ENCODE data around the gene MICU1.
"Not testable (repeated sequence)": the region's sequence is repeated elsewhere in the genome, so short reads cannot be mapped to it uniquely, and the experiment has no call there.

MICU1 gene

GRCh38 chr10:72337039-72337629, 288.7 kb downstream of the MICU1 start:
- peak; percentile 47 for DNase-seq

GRCh38 chr10:72336259-72337038, 289.4 kb downstream of the MICU1 start:
- no peak for DNase-seq

- DNase-seq = no peak
Observed at GRCh38 chr10:72335394-72336258, 290.3 kb downstream of the MICU1 start.

DNA sequence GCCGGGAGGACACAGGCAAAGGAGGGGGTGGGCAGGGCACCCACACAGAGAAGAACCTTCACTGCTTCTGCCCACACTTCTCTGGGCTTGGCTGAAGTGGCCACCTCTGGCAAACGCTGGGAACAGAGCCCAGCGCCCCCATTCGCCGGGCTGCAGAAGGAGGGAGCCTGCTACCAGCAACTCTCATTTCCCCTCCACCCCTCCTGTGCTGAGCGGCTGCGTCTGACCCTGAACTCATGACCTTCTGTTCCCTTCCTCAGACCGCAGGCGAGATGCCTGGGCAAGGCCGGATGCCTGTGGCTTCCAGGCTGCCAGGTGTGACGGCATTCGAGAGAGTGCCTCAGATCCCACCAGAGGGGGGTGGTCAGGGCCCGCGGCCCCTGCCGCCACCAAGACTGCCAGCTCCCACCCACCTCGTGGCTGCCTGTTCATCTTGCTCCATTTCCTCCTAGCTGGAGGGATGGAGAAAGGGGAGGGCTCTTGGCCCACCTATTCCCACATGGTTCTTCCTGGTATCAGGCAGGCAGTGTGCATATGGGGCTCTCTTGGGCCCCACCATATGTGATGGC, 291.0 kb downstream of the MICU1 start:
- no peak for DNase-seq

DNA sequence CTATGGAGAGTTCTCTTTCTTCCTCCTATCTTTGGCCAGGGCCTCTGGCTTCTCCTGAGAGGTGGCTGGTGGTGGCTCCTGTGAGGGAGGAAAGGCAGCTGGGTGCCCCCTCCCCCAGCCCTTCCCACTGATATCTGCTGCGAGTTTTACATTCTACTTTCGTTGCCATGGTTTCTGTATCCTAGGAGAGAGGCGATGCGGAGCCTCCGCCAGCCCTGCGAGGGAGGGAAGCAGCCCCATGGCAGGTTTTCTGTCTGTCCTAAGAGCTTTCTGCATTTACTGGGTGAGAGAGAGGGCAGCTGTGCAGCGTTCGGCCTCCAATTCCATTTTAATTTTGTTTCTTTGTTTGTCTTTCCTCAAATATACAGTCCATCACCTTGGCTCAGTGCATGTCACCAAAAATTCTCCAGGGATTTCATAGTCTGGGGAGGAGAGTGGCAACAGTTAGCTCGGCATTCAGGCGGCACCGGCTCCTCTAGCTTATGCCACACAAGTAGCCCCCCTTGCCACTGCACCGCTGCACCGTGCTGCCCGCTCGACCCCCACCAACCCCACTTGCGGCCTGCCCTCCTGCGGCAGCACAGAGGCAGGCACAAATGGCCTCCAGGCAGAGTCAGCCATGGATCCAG, 291.6 kb downstream of the MICU1 start:
- DNase-seq = peak; percentile 83

DNA sequence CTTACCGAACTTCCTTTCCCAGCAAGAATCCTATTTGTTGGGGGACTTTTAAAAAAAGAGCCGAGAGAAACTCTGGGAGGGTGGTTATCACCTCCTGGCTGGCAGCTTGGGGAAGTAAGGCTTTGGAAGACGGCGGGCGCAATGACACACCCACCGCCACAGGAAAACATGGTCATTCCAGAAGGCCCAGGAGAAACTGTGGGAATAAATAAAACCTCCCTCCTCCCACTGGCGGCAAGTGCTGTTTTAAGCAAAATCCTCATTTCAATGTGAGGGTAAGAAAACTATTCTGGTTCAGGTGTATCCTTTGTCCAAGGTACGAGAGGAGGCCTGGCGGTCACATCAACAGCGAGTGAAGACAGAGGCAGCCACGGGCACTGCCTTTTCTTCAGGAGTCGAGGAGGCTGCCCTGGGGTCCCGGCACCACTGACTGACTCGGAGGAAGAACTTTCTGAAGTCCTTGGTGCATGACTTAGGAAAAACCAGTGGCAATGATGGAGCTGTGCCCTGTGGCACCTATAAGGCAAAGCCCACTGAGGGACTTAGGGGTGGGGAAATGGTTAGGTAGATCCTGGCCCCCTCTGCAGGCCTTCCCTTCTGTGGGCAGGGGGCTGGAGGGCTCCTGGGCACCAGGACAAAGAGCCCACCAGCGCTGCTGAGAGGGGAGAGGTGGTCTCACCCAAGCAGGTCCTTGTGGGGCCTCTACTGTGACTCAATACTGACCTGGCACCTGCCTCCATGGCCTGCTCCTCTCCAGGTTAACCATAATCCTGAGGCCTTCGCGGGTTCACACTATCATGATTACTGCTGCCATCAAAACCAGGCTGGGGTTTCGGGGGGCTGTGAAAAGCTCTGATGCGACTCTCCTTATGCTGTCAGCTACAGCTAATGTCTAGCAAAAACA, 292.5 kb downstream of the MICU1 start:
- no peak for DNase-seq

DNA sequence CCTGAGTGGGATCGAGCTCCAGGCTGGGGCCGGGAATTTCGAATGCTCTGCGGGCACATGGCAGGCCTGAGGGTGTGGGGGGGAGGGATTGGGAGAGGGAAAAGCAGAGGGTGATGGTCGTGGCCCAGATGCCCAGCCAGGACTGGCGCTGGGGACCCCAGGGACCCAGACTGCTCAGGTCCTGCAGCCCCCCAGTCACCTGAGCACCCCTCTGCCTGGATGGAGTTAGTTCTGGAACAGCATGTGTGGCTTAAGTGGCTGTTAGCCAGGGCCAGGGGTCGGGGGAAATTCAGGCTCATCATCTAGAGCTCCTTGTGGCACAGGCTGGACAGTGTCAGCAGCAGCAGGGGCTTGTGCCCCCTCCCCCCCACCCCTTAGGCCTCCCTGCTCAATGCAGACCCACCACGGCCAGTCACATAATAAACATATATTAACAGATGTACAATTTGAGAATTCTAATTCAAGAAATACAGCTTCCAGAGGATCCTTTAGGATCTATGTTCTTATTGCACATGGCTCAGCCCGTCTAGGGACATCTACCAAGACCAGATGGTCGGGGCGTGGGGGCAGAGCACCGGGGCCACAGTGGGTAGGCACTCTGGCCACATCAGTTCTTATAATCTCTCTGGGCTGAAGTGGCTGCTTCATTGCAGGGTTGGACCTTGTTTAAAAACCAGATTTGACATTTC, 293.3 kb downstream of the MICU1 start:
- DNase-seq = no peak

DNA sequence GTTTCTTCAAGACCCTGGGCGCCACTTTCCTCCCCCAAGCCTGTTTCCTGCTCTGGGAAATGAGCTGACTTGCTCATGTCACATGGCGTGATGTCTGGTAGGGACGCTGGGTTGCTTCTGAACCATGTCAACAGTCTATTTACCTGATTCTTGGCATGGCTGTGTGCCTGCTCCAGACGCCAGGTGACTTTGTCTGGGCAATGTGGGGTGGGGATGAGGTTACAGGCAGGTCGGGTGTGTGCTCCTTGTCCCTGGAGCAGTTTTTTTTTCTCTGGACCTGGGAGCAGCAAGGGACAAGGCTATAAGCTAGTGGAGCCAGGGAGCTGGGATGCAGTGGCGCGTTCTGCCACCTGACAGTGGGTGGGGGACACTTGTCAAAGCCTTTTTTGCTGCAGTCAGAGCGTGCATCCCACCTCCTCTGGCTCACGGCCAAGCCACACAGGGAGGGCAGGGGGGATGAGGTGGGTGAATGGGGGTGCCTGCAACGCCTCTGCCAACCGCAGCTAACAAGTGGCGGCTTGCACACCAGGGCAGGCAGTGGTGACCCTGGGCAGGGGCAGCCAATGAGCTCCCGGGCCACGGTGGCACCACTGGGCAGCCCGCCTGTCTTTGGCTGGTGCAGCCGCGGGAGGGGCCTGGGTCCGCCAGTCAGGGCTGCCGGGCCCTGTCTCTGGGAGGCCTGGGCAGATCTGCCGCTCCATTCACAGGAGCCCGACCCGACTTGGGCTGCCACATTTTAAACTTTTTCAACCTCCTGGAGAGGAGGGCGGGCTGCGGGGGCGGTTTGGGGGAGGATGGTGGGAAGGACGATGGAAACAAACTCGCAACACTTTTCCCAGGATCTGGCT, 294.1 kb downstream of the MICU1 start:
- DNase-seq = peak; percentile 96

GRCh38 chr10:72330069-72330426, 295.8 kb downstream of the MICU1 start:
- no peak for DNase-seq

DNA sequence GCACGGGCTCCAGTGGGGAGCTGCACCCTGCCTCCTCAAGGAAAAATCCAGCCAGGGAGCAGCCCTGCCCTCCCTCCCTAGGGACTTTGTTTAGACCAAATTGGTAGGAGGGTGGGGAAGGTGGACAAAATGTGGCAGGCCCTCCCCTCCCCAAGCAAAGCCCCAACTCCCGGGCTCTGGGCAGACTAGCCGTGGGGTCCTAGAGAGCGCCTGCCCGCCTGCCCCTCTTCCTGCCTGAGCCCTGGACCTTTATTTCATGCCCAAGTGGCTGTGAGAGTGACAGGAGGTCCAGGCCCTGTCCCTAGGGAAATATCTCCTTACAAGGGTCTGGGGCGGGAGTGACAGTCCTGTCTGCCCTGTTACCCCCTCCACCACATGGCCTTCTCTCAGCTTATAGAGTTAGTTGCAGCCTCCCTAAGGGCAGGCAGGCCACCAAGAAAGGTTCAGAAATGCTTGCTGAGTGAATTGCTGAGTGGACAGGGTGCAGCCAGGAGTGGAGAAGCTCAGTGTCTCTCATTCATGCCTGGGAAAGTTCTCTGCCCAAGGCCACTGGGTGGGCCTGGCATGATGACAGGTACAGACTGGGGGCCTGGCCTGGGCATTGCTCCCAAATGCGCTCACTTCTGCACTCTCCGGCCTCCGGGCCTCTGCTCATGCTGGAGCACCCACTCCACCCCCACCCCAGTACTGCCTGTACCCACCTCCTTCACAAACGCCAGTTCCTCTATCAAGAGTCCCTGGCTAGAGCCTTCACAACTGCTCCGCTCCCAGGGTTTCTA, 296.4 kb downstream of the MICU1 start:
- no peak for DNase-seq

DNA sequence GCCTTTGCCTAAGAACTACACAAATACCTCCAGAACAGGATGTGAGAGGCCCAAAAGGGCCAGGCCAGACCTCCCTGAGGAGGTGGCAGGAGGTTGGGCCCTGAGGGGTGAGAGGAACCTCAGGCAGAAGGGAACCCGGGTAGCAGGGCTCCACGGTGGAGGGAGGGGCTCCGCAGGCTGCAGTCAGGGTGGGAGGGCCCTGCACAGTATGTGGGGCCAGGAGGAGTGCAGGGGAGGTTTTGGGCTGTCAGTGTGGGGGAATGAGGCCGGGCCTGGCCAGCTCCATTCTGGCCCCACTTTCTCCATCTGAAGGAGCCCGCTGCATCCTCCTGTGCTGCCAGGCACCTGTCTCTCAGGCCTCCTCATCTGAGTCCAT, 297.1 kb downstream of the MICU1 start:
- DNase-seq = no peak

- peak; percentile 33 for DNase-seq
Observed at GRCh38 chr10:72328045-72328828, 297.6 kb downstream of the MICU1 start.

- DNase-seq = not testable (repeated sequence)
Observed at GRCh38 chr10:72326665-72327603, 298.9 kb downstream of the MICU1 start.

DNA sequence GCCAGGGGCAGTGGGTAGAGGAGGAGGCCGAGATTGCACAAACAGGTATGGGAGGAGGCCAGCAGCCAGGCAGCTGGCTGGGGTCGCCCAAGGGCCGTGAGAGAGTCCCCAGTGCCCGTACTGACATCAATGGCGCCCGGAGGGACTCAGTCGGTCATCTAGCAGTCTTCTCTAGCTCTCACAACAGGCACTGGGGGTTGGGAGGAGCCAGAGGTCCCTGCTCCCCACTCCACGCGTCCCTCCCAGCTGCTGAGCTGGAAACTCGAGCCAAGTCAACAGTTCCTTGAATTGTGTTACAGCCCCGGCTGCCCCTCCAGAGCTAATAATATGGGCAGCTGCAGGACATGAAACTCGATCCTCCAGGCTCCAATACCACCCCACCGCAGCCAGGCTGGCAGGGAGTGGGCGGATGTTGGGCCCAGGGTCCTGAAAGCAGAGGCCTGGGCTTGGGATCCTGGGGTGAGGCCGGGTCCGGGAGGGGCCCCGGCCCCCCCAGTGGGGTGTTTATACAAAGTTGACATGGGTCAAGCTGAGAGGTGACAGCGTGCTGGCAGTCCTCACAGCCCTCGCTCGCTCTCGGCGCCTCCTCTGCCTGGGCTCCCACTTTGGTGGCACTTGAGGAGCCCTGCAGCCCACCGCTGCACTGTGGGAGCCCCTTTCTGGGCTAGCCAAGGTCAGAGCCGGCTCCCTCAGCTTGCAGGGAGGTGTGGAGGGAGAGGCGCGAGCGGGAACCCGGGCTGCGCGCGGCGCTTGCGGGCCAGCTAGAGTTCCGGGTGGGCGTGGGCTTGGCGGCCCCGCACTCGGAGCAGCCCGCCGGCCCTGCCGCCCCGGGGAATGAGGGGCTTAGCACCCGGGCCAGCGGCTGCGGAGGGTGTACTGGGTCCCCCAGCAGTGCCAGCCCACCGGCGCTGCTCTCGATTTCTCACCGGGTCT, 300.4 kb downstream of the MICU1 start:
- peak; percentile 94 for DNase-seq

GRCh38 chr10:72323771-72324191, 302.1 kb downstream of the MICU1 start:
- no peak for DNase-seq

DNA sequence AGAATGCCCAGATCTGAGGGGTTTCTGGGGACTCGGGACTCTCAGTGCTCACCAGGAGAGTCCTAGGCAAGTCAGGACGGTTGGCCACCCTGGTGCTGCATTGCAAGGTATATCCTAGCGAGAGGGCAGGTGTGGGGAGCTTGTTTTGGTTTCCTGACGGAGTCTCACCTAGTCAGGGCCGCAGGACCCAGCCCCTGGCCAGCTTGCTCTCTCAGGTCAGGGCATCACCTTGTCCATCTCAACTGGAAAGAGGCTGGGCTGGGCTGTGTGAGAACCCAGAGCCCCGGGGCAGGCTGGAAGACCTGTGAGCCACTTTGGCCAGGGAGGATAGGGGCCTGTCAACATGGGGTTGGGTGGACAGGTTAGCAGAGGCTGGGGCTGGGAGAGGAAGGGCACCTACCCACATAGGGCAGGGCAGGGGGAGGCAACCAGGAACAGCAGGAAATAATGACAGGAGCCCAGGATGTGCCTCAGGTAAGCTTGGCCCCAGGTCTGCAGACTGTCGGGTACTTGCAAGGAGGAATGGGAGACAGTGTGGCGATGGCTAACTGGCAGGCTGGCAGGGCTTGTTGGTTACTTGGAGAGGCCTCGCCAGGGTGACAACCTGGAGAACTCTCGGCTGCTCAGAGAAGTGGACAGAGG, 302.6 kb downstream of the MICU1 start:
- DNase-seq = no peak

Measured in DMS153 (cell line).